Measurements from ENCODE around the gene YEATS2.

YEATS2 gene

DNA sequence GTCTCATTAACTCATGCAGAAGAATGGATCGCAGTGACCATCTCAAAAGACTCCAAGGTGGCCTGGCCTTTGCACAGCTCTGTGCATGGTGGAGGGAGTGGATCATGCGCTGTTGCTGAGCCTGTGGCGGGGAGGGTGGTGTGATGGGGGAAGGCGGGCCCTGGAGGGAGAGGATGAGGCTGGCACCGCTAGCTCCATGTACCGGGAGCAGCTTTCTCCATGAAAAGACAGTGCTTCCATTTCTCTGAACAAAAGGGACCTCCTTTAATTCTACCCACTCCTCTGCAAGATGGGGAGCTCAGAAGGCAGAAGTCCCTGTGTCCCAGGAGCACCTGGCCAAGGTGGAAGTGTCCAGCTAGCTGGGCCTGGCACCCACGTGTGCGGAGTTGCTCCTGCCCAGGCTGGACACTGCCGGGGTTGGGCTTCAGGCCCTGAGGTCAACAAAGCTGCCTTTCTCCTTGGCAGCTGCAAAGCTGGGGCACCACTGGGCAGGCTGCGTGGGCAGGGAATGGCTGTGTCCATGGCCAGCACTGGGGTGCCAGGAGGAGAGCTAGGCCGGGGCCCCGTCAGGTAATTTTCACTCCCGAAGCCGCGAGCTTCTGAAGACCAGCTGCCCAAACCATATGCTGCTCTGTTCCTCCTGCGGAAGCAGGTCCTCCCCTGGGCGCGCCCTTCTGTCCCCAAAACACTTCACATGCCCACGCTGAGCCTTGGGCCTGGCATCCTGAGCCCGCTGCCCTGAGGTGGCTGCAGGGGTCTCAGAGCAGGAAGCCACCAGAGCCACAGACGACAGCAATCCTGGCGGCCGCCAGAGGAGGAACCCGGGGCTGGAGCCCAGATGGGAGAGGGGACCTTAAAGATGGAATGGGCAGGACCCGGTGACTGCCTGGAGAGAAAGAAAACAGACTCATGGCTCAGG, 121.4 kb downstream of the YEATS2 start:
- Mint-ChIP-seq H3K27ac (no peak overlapping the region), H3K4me1 (ENCODE audit: low read depth) (peaks cover 20% of the 10 kb centered on the region), H3K36me3 (ENCODE audit: low read depth) (peaks cover 17% of the 10 kb centered on the region), H3K27me3 (no peaks in the 10 kb centered on the region), H3K9me3 (no peaks in the 10 kb centered on the region), H3K4me3 (no peak overlapping the region)

DNA sequence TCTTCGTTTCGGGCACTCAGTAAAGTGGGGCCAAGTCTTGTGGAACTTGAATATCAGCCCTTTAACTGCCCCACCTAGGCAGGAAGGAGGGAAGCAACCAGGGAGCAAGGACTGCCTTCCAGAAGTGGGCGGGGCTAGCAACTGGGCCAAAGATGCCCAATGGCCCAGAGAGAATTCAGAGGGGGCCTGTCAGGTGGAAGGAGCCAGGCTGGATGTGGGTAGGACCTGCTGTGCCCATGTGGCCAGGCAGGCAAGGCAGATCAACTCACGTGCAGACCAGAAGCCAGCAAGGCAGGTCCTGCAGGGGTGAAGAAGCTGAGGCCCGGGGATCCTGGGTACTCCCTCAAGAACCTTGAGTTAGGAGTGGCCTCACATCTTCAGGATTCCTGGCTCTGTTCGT, 122.2 kb downstream of the YEATS2 start:
- no peak overlapping the region for H3K4me3 Mint-ChIP-seq
- H3K36me3 Mint-ChIP-seq (ENCODE audit: low read depth): peaks cover 13% of the 10 kb centered on the region
- H3K27ac Mint-ChIP-seq: no peak overlapping the region
- H3K27me3 Mint-ChIP-seq: no peaks in the 10 kb centered on the region
- peaks cover 22% of the 10 kb centered on the region for H3K4me1 Mint-ChIP-seq (ENCODE audit: low read depth)
- H3K9me3 Mint-ChIP-seq: no peaks in the 10 kb centered on the region

DNA sequence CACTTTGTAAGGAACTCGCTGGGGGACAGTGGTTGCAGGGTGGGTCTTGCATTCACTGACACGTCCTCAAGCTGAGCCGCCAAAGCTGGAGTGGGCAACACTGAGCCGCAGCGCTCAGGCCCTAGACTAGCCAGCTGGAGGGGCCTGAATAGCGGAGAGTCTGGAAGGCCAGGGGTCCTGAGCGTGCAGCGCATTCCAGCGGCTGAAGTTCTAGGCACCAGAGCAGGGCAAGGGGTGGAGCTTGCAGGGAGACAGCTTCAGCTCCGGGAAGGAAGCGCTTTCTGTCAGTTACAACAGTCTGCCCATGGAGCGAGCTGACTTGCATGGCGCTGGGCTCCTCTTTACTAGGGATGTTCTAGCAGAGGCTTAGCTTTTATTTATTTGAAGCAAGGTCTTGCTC, 125.0 kb downstream of the YEATS2 start:
- H3K27ac Mint-ChIP-seq: no peak overlapping the region
- H3K27me3 Mint-ChIP-seq: no peaks in the 10 kb centered on the region
- H3K9me3 Mint-ChIP-seq: no peaks in the 10 kb centered on the region
- no peak overlapping the region for H3K4me3 Mint-ChIP-seq
- peaks cover 20% of the 10 kb centered on the region for H3K4me1 Mint-ChIP-seq (ENCODE audit: low read depth)
- H3K36me3 Mint-ChIP-seq (ENCODE audit: low read depth): peaks cover under 1% of the 10 kb centered on the region

DNA sequence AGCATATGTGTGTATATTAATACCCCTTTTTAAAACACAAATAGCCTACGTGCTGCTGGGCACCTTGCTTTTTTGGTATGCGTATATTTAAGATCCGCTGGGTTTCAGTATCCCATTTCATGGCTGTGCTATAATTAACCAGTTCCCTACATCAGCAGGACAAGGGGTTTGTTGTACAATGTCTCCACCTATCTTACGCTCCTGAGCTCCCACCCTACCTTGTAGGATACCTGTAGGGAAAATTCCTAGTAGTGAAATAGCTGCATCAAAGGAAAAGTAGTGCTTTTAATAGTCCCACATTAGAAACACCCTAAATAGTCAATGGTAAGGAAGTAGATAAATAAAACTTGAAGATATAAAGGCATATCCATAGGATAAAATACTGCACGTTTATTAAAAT, 126.4 kb downstream of the YEATS2 start:
- H3K4me3 Mint-ChIP-seq: peak overlapping the region; percentile 80
- peak overlapping the region; percentile 59 for H3K27ac Mint-ChIP-seq
- peaks cover 20% of the 10 kb centered on the region for H3K4me1 Mint-ChIP-seq (ENCODE audit: low read depth)
- no peaks in the 10 kb centered on the region for H3K36me3 Mint-ChIP-seq (ENCODE audit: low read depth)
- no peaks in the 10 kb centered on the region for H3K27me3 Mint-ChIP-seq
- no peaks in the 10 kb centered on the region for H3K9me3 Mint-ChIP-seq

DNA sequence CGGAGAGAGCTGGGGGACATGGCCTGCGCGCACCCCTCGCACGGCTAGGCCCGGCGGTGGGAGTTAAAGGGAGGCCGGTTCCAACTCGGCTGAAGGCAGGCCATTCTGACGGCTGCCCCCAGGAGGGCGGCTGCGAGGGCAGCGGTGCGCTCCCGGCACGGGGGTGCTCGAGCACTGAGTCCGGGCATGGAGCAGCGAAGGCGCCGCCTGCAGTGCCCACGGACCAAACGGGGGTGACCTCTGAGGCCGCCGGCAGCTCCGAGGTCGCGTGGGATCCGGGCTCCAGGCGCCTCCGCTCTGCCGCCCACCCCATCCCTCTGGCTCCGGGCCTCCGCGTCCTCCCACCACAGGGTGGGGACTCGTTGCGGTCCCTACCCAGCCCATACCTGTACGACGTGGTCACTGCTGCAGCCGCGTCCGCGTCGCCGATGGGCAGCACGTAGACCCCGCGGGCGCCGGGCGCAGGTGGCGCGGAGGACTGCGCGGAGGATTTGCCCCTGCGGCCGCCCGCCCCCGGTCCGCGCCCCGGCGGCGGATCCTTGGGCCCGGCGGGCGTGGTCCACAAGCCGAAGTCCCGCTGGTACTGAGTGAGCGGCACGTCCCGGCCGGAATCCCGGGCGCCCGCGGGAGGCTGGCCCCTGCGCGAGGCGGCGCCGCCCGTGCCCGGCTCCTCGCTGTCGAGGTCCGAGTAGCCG, 127.3 kb downstream of the YEATS2 start:
- no peaks in the 10 kb centered on the region for H3K27me3 Mint-ChIP-seq
- peak overlapping the region; percentile 59 for H3K27ac Mint-ChIP-seq
- peaks cover 20% of the 10 kb centered on the region for H3K4me1 Mint-ChIP-seq (ENCODE audit: low read depth)
- peaks cover under 1% of the 10 kb centered on the region for H3K36me3 Mint-ChIP-seq (ENCODE audit: low read depth)
- H3K4me3 Mint-ChIP-seq: peak overlapping the region; percentile 80
- no peaks in the 10 kb centered on the region for H3K9me3 Mint-ChIP-seq

DNA sequence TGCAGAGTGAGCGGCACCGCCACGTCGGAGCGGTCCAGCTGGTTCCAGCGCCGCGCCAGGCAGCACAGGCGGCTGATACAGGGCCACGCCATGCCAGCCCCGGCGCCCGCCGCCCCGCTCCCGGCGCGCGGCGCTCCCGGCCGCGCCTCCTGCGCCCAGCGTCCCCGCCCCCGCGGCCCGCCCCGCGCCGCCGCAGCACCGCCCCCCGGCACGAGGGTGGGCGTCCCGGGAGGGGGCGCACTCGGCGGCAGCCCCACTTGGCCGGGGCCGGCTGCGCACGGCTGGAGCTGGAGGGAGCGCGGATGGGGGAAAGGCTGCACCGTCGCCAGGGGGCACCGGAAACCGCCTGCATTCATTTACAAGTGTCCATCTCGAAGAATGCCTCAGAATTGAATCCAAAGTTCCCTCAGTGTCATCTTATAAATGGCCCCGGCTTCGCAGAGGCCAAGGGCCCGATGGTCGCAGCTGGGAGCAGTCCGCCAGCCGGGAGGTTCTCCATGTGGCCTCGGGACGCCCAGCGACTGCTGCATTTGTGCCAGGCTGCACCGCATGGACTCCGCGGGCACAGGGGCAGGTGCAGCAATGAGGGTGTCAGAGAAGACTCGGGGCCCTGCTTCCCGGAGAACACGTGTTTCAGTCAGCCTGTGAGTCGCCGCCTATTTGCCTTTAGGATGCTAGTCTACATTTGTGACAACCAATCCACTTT, 128.0 kb downstream of the YEATS2 start, which contains the start of gene MAP6D1:
Gene MAP6D1, minus strand, starts transcription at position 122 of the 706 bp plus-strand sequence. Its CDS starts 30 bp downstream, at position 92.
- H3K36me3 Mint-ChIP-seq (ENCODE audit: low read depth): peaks cover 6% of the 10 kb centered on the region
- H3K27me3 Mint-ChIP-seq: no peaks in the 10 kb centered on the region
- H3K27ac Mint-ChIP-seq: peak within 1 kb of the TSS; percentile 63

DNA sequence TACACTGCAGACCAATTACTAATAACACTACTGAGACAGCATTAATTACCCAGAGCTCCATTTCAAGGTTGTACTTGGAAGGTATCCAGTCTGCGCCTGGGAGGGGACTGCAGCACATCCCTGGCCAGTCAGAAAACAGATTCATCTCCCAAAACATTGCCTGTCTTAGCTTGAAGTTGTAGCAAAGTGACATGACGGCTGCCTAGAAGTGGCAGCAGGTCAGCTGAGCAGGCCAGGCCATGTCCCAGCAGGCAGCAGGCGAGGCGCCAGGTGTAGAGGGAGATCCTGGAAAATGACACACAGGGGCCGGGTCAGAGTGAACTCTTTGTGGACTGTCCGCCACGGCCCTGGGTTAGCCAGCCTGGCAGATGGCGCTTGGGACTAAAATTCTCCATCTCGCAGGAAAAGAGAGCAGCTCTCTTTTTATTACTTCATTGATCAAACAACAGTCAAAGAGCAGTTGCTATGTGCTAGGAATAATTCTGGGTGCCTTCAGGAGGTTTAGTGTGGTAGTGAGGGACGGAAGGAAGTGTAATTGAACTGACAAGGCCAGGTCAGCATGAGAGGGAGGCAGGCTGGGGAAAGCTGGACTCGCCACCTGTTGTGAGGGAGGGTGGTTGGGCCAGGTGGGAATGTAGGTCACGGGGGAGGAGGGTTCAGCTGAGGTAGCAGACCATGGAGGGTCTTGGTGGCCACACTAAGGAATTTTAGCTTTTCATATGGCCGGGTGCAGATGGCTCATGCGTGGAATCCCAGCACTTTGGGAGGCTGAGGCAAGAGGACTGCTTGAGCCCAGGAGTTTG, 129.1 kb downstream of the YEATS2 start:
- peak overlapping the region; percentile 71 for H3K4me3 Mint-ChIP-seq
- H3K4me1 Mint-ChIP-seq (ENCODE audit: low read depth): peaks cover 20% of the 10 kb centered on the region
- H3K36me3 Mint-ChIP-seq (ENCODE audit: low read depth): peaks cover 7% of the 10 kb centered on the region
- H3K27ac Mint-ChIP-seq: peak overlapping the region; percentile 36
- no peaks in the 10 kb centered on the region for H3K9me3 Mint-ChIP-seq
- no peaks in the 10 kb centered on the region for H3K27me3 Mint-ChIP-seq

More for the DNA sequence above, 128.0 kb downstream of the YEATS2 start, which contains the start of gene MAP6D1:
- Mint-ChIP-seq H3K9me3 (no peaks in the 10 kb centered on the region), H3K4me3 (peak within 1 kb of the TSS; percentile 80), H3K4me1 (ENCODE audit: low read depth) (peaks cover 20% of the 10 kb centered on the region)

DNA sequence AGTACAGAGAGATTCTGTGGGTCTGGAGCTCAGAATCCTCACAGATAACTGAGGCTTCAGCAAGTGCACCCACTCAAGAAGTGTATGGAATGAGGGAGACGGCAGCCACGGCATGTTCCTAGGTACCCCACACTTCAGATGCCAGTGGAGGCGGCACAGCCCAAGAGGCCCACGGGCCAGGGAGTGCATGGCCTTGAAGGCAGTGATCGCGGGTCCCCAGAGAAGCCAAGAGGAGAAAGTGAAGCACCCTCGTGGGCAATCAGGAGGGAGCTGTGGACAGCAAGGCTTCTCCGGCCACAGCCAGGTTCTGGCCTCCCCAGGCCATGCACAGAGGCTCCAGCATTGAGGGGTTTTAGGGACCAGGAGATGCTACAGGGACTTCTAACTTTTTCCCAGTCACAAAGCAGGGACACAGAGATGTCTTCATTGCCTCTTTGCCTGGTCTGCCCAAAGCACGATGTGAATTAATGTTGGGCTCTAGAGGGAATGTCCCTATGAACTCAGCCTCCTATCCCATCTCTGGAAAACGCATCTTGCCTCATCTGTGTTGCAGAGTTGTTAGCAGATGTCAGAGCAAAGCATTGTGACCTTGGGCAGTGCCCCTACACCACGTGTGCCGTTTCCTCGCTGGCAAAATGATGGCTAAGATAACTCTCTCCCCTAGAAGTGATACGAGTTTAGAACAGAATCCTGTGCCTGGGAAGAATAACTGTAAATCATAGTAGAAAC, 130.4 kb downstream of the YEATS2 start:
- no peaks in the 10 kb centered on the region for H3K9me3 Mint-ChIP-seq
- no peak overlapping the region for H3K4me3 Mint-ChIP-seq
- H3K27ac Mint-ChIP-seq: no peak overlapping the region

DNA sequence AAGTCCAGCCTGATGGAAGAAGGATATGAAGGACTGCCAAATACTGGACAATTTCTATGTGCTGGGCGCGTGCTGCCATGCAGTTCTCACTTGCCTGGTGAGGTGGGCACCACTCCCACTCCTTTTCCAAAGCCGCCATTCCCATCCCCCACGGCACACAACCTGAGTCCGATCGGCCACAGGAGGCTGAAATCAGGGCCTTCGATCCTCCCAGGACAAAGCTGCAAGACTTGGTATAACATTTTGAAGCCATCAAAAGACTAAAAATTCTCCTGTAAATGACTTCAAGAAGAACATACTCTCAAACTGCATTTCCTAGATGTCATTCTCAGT, 130.9 kb downstream of the YEATS2 start:
- Mint-ChIP-seq H3K9me3 (no peaks in the 10 kb centered on the region), H3K27ac (no peak overlapping the region), H3K4me1 (ENCODE audit: low read depth) (peaks cover 17% of the 10 kb centered on the region)

More for the DNA sequence above, 130.4 kb downstream of the YEATS2 start:
- Mint-ChIP-seq H3K4me1 (ENCODE audit: low read depth) (peaks cover 17% of the 10 kb centered on the region), H3K27me3 (no peaks in the 10 kb centered on the region), H3K36me3 (ENCODE audit: low read depth) (peaks cover 16% of the 10 kb centered on the region)

DNA sequence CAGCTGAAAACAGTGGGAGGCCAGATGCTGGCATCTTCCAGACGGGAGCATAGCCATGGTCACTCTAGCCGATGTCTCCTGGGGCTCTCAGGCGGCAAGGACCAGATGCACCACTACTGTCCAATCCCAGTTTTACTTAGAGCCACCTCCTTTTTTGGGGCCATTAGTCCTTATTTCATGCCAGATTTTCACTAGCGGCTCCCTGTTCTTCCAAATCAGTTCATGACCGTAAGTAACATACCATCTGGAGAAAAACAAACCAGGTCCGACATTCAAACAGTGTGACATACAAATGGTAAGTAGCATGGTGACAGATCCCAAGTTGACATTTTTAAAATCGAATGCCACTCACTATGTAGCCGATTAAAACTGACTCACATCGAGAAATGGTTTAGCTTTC, 131.9 kb downstream of the YEATS2 start:
- peaks cover 29% of the 10 kb centered on the region for H3K36me3 Mint-ChIP-seq (ENCODE audit: low read depth)
- no peak overlapping the region for H3K4me3 Mint-ChIP-seq
- no peak overlapping the region for H3K27ac Mint-ChIP-seq
- no peaks in the 10 kb centered on the region for H3K9me3 Mint-ChIP-seq
- no peaks in the 10 kb centered on the region for H3K27me3 Mint-ChIP-seq
- peaks cover 8% of the 10 kb centered on the region for H3K4me1 Mint-ChIP-seq (ENCODE audit: low read depth)

More for the DNA sequence above, 130.9 kb downstream of the YEATS2 start:
- no peaks in the 10 kb centered on the region for H3K27me3 Mint-ChIP-seq
- H3K4me3 Mint-ChIP-seq: no peak overlapping the region
- H3K36me3 Mint-ChIP-seq (ENCODE audit: low read depth): peaks cover 20% of the 10 kb centered on the region

DNA sequence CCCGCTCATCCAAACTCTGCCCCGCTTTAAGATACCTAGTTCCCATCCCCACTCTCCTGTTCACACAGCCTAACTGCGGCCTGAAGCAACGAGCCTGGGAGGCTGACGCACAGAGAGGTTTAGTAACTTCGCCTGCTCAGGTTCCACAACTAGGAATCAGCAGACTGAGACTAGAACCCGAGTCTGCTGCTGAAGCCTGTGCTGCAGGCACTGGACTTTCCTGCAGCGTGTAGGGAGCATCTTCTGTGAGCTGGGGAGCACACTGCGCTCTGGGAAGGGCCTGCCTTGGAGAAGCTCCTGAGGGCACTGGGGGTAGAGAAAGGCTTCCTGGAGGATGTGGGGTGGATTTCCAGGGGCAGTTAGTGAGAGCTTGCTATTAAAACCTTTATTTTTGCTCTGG, 132.6 kb downstream of the YEATS2 start:
- Mint-ChIP-seq H3K27me3 (no peaks in the 10 kb centered on the region), H3K36me3 (ENCODE audit: low read depth) (peaks cover 32% of the 10 kb centered on the region), H3K4me3 (no peak overlapping the region), H3K4me1 (ENCODE audit: low read depth) (peaks cover 6% of the 10 kb centered on the region), H3K27ac (no peak overlapping the region), H3K9me3 (no peaks in the 10 kb centered on the region)

DNA sequence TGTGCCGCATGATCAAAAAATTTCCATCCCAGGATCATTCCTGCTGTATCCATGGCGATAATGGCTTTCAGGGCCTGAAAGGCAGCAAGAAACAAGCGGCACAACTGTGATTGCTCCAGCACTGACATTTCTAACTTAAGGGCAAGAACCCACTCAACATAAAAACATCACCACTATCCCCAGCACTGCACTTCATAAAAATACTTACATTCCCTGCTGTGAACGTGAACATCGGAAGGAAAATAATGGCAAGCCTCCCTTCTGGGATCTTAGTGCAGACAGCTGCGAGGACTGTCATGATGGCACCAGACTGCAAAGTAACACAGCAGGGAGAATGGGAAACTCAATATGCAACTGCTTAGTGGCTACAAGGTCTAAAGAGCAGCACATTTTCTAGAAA, 135.9 kb downstream of the YEATS2 start:
- Mint-ChIP-seq H3K36me3 (ENCODE audit: low read depth) (peaks cover 46% of the 10 kb centered on the region), H3K9me3 (no peaks in the 10 kb centered on the region), H3K4me3 (no peak overlapping the region), H3K27me3 (no peaks in the 10 kb centered on the region), H3K4me1 (ENCODE audit: low read depth) (no peaks in the 10 kb centered on the region), H3K27ac (no peak overlapping the region)

DNA sequence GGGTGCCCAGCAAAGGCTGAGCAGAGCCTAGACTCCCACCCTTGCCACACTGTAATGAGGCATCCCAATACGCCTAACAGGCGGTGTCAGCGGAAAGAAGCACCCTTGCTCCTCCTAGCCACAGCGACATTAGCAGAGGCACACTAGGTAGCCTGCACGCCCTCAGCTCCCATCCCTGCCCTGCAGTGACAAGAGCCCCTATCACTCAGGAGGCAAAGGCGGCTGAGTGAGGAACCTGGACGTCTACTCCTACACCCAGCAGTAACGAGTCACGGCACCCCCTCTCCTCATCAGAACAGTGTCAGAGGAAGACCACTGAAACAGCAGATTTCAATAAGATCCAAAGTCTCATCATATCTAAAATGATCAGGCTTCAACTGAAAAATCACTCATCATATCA, 139.8 kb downstream of the YEATS2 start:
- Mint-ChIP-seq H3K9me3 (no peaks in the 10 kb centered on the region), H3K27ac (peak overlapping the region; percentile 59), H3K27me3 (no peaks in the 10 kb centered on the region), H3K4me1 (ENCODE audit: low read depth) (no peaks in the 10 kb centered on the region), H3K4me3 (no peak overlapping the region), H3K36me3 (ENCODE audit: low read depth) (peaks cover 65% of the 10 kb centered on the region)

DNA sequence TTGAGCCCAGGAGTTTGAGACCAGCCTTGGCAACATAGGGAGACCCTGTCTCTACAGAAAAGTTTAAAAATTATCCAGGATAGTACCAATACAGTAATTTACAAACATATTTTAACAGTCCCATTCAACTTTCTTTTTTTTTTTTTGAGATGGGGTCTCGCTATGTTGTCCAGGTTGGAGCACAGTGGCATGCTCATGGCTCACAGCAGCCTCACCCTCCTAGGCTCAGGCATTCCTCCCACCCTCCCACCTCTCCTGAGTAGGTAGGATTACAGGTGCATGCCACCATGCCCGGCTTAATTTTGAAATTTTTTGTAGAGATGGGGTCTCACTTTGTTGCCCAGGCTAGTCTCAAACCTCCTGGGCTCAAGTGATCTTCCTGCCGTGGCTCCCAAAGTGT, 140.3 kb downstream of the YEATS2 start:
- H3K36me3 Mint-ChIP-seq (ENCODE audit: low read depth): peaks cover 60% of the 10 kb centered on the region
- H3K9me3 Mint-ChIP-seq: no peaks in the 10 kb centered on the region
- H3K27ac Mint-ChIP-seq: no peak overlapping the region
- no peaks in the 10 kb centered on the region for H3K4me1 Mint-ChIP-seq (ENCODE audit: low read depth)
- no peaks in the 10 kb centered on the region for H3K27me3 Mint-ChIP-seq
- H3K4me3 Mint-ChIP-seq: no peak overlapping the region
